HG03460 (cell line): ENCODE results near the gene GYPE.
"Not testable (repeated sequence)": the region's sequence is repeated elsewhere in the genome, so short reads cannot be mapped to it uniquely, and the experiment has no call there.

ENCODE experiments used
- ATAC-seq: cut with Tn5 transposase; IDR thresholded peaks from one replicate; pipeline ENCODE4 v1.9.1; 2021; ENCODE audit not compliant: unreplicated experiment

Gene GYPE

GRCh38 chr4:143870523-143871268 lies 34.7 kb downstream of the GYPE start:
- ATAC-seq: not testable (repeated sequence)

DNA sequence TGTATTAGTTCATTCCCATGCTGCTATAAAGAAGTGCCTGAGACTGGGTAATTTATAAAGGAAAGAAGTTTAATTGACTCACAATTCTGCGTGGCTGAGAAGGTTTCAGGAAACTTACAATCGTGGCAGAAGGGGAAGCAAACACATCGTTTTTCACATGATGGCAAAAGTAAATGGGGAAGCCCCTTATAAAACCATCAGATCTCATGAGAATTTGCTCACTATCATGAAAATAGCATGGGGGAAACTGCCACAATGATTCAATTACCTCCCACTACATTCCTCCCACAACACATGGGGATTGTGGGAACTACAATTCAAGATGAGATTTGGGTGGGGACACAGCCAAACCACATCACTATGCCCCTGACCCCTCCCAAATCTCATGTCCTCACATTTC lies 35.4 kb downstream of the GYPE start:
- not testable (repeated sequence) for ATAC-seq

DNA sequence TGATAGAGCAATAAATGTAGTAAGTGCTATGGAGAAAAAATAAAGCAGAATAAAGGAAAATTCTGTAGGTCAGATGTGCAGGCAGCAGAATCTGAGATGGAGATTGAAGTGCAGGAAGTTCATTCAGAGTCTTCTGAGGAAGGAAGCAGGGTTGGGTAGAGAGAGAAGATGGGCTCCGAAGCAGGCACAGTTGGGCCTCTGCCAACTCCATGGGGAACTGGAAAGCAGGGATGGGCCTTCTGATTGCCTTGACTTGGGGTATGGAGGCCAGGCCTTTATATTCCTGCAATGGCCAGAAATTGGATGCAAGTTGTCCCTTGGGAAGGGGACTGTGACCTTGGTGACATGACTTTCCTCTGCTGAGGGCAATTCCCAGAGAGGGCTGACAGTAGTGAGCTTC lies 42.6 kb downstream of the GYPE start:
- ATAC-seq: not testable (repeated sequence)

DNA sequence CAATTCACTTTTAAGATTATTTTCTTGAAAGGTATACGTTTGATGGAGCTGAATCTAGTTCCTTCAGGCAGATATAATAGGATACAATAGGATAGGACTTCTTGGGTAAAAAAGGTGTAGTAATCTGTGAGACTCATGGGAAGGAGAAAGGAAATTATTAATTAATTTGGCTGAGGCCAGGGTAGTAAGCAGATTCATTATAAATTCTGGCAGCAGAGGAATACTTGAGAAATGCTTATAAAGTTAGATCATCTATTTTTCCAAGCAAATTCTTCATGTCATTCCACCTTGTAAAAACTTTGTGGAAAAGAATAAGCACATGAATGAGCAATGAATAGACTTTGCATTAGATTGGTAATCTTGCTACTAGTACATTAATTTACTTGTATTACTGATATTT lies 46.9 kb downstream of the GYPE start:
- no peak for ATAC-seq

- ATAC-seq: not testable (repeated sequence)
These were observed 47.7 kb downstream of the GYPE start for GRCh38 chr4:143857391-143858336.

DNA sequence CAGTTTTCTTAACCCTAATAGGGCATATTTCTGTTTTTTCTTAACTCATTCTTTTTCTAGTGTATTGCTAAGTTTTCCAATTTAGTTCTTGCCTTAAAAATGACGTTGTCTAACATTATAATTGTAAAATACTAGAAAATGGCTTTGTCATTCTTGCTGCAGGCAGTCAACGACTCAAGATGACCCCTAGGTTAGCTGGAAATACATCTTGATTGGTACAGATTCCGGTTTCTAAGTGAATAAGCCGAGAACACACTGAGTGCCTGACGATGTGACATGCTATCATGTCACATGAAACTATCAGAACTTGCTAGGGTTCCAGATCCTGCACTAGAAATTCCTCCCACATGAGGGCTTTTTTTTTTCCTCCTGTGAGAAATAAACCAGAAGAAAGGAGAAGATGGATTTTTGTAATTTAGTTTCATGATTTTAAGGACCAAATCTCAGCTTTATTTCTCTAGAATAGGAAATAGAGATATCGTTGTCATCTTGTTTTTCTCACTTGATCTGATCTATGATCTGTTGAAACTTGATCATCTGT lies 49.3 kb downstream of the GYPE start:
- not testable (repeated sequence) for ATAC-seq

DNA sequence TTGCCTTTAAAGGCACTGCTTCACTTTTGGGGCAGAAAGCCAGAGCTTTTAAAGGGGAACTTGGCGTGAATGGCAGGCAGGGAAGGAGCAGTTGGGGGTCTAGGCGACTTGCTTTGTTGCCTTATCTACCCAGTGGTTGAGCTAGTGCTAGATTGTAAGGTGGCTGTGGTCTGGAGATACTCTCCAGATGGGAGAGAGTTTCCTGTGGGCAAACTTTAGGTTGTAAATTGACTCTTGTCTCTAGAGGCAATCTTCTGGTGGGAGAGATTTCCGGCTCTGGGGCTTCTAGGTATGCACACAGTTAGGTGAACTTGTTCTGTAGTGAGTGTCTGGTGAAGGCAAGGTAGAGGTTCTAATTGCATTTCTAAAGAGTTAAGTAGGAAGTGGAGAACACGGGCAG lies 50.7 kb downstream of the GYPE start:
- not testable (repeated sequence) for ATAC-seq

DNA sequence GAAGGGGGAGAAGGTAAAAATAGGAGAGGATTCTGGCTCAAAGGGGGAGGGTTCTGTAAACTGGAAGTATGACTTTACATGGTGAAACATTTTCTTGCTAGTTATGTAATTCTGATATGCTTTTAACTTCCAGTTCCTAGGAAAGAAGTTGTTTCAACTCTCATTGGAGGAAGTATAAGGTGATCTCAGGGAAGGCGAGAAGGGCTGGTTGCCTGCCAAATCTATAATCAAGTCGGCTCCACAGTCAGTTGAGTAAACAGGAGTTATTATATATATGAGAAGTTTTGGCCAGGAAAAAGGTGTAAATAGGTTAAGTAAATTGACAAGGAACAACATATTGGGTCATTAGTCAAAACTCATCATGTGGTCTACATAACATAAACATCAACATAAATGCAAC lies 56.1 kb downstream of the GYPE start:
- not testable (repeated sequence) for ATAC-seq

GRCh38 chr4:143843506-143843832 lies 61.9 kb downstream of the GYPE start:
- ATAC-seq: not testable (repeated sequence)

- not testable (repeated sequence) for ATAC-seq
These were observed 62.5 kb downstream of the GYPE start for GRCh38 chr4:143842624-143843505.

- not testable (repeated sequence) for ATAC-seq
These were observed 65.9 kb downstream of the GYPE start for GRCh38 chr4:143839413-143839812.

GRCh38 chr4:143834196-143834595 lies 71.2 kb downstream of the GYPE start:
- not testable (repeated sequence) for ATAC-seq

DNA sequence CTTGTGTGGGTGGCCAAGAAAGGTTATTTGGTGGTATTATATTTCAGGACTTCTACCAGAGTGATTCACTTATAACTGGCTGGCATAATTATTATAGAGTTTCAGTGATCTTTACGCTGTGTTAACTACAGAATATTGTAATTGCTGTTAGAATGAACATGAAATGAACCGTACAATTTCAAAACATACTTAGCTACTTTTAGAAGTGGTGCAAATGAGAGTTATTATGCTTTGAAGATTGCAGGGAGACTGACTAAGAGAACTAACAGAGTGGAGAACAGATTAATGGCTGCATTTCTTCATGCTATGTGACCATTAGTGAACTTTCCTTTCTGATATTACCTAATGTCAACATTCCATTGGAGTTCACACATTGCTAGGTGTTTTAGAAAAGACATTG lies 71.7 kb downstream of the GYPE start:
- ATAC-seq: not testable (repeated sequence)

- ATAC-seq: not testable (repeated sequence)
These were observed 74.8 kb downstream of the GYPE start for GRCh38 chr4:143830576-143830975.

DNA sequence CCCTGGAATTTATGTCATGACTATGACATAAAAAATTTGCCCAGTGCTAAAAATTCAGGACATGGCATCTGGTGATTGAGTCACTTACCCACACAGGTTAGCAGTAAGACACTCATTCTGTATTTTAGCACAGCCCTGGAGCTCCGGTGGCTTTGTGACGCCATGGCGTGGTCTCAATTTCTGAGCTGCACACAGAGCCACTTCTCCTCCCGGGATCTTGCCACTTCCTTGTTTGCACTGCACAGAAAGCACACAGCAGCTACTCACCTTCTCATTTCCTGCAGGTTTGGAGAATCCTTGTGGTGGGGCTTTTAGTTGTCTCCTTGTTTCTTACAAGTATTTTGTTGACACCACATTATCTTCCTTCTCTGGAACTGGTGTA lies 76.1 kb downstream of the GYPE start:
- ATAC-seq: not testable (repeated sequence)
